CD4-positive, alpha-beta T cell treated with Interleukin-17A for 4 hours (primary cell): Measurements from ENCODE around the gene SPATA45.

ENCODE experiments used
- DNase-seq: peaks from one replicate; pipeline ENCODE4 v3.0.0-alpha.2; 2020; ENCODE audit warnings: mixed read lengths

The SPATA45 gene

GRCh38 chr1:212827831-212828278 lies 19.6 kb downstream of the SPATA45 start:
- no peak for DNase-seq

DNA sequence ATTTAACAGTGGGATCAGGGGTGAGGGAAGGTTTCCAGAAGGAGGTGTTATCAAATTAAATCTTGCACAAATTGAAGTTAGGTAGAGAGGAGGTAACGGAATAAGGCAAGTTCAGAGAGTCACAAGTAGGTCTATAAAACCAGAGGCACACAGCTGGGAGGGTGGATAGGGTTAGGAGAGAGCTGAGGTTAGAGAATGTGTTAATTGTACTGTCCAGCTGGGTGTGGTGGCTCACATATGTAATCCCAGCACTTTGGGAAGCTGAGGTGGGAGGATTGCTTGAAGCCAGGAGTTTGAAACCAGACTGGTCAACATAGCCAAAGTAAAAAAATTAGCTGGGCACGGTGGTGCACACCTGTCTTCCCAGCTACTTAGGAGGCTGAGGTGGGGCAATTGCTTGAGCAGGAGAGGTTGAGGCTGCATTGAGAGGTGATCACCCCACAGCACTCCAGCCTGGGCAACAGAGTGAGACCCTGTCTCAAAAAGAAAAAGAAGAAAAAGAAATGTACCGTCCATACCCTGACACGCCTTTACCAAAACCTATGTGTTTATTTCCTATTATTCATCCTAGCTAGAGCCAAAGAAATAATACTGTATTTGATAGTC lies 20.2 kb downstream of the SPATA45 start:
- DNase-seq, result no peak

GRCh38 chr1:212825798-212826452 lies 21.5 kb downstream of the SPATA45 start:
- DNase-seq, result no peak

DNA sequence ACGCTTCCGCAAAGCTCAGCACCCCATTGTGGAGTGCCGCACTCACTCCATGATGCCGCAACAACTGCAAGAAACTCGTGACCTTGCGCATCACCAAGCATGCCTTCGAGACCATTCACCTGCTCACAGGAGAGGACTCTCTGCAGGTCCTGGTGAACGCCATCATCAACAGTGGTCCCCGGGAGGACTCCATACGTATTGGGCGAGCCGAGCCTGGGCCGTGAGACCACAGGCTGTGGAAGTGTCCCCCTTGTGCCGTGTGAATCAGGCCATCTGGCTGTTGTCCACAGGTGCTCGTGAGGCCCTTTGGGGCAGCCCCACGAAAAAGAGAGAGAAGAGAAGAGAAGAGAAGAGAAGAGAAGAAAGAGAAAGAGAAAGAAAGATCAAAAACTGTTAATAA lies 23.2 kb downstream of the SPATA45 start:
- DNase-seq, result no peak

DNA sequence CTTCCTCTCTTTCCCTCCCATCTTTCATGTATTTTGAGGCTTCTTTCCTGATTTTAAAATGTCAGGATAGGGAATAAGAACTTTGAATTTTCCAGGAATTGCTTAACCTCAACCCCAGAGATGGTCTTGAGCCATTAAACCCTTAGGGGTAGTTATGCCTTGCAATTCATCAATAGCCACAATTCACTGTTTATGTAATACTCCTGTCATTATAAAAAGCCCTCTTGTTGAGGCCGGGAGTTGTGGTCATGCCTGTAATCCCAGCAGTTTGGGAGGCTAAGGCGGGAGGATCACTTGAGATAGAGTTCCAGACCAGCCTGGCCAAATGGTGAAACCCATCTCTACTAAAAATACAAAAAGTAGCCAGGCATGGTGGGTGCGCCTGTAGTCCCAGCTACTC lies 24.5 kb downstream of the SPATA45 start:
- DNase-seq, result no peak

GRCh38 chr1:212820969-212821368 lies 26.5 kb downstream of the SPATA45 start:
- DNase-seq, result no peak

DNA sequence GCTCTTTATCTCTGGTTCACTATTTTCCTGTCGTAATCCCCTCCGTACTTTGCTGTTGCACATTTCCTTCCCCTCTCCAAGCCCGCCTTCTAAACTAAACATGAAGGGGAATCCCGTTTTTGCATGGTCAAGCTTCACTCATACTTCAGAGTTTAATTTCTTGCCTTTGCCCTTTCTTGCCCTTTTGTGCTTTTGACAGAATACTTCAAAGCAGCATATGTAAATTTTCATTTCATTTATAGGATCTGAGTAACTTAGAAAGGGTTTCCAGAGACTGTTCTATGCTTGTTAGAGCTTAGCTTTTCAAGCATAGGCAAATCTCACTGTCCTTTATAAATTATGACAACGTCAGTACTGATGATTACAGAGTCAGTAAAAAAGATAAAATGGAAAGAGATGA lies 27.7 kb downstream of the SPATA45 start:
- DNase-seq, result no peak

DNA sequence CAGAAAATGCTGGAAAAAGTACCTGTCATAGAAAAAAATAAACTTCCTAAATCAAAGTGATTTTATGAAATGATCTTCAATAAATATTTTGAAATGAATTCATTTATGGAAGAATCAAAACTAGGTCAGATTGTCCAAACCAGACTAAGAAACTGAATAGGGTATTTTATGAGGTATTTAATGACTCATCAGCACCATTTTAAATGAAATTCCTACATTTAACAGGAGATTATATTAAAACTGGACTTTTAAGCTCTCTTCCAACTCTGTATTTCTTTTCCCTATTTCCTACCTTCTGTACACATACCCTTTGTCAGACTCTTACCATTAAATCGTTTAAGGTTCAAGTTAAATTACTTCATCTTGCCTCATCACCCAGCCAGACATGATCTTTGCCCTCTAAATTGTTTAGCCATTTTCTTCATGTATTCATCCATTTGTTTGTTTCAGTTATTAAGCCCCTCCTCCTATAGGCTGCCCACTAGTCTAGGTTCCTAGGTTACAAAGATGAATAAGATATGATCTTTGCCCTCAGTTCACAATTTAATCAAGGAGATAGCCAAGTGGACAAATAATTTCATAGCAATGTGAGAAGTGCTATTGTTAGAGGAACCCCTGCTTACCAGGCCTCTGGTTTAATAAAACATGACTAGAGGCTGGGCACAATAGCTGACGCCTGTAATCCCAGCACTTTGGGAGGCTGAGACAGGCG lies 30.7 kb downstream of the SPATA45 start:
- no peak for DNase-seq

GRCh38 chr1:212814537-212815334 lies 32.7 kb downstream of the SPATA45 start:
- peak; percentile 6 for DNase-seq

DNA sequence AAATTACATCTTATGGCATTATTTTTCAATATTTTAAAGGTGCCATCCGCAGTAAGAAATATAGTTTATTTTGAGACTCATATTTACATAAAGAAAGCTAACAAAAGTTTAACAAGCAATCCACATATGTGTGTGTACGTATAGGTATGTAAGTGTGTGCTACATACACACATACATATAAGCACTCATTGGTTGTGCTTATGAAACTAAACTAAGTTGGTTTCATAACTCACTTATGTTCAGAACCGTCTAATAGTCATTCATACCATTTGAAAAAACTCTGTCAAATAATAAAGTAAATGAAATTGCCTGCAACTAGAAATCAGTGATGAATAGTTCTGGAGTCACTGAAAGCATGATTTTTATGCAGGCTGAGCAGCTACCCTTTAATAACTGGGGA lies 41.7 kb downstream of the SPATA45 start:
- DNase-seq, result no peak

- no peak for DNase-seq
These were observed 49.8 kb downstream of the SPATA45 start for GRCh38 chr1:212797681-212798080.

DNA sequence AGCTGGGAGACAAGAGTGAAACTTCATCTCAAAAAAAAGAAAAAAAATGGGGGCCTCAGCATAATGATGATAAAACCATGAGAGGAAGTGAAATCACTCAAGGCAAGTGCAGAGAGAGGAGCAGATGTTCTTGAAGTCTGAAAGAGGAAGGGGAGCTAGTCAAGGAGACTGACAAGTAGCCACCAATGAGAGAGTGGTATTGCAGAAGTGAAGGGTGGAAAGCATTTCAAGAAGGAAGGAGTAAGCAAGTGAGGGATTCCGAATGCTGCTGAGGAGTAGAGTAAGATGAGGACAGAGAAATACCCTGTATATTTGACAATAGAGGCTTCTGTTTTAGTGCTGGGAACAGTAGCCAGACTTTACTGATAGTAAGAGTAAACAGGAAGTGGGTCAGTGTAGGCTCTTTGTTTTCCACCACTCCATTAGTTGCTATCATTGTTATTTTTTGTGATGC lies 52.9 kb downstream of the SPATA45 start:
- DNase-seq, result no peak

DNA sequence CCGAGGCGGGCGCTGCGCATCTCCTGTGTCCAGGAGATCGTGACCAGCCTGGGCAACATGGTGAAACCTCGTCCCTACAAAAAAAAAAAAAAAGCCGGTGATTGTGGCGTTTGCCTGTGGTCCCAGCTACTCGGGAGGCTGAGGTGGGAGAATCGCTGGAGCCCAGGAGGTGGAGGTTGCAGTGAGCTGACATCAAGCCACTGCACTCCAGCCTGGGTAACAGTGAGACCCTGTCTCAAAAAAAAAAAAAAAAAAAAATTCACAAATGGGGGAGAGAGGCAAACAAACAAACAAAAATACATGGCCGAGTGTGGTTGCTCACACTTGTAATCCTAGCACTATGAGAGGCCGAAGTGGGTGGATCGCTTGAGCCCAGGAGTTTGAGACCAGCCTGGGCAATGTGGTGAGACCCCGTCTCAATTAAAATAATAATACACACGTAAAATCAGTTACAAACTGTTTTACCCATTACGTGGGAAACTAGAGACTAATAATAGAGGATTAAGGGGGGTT lies 55.0 kb downstream of the SPATA45 start:
- DNase-seq, result no peak

DNA sequence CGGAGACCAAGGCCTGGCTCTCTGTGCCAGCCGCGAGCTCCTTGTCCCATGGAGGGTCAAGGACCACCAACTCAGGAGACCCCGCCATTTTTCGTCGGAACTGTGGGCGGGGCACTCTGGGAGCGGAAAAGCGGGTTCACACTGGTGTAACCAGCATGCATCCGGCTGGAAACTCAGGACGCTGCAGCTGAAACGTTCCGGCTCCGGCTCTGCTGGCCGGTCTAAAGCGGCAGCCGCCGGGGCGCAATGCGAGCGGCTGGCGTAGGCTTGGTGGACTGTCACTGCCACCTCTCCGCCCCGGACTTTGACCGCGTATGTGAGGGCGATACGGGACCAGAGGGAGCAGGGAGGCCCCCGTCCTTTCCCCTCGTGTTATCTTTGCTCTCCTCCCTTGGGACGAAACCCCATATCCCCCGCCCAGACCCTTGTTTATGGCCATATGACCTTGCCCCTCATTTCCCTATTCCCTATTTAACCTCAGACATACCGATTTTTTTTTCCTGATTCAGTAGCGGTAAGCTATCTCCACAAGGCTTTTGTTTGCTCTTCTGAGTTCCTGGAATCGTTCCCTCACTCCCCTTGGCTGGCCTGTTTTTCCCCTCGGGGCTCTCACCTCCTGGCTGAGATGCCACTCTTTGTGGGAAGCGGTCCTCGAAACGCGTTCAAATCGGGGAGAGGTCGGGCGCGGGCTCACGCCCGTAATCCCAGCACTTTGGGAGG lies 55.6 kb downstream of the SPATA45 start, which contains the start of the genes NSL1 and TATDN3:
Gene NSL1, minus strand, starts transcription at position 102 of the 720 bp plus-strand sequence. Its CDS starts 14 bp downstream, at position 88.
Gene TATDN3, plus strand, starts transcription at position 219 of the 720 bp plus-strand sequence. Its CDS starts 28 bp downstream, at position 247.
- DNase-seq, result peak; percentile 93

- DNase-seq, result no peak
These were observed 56.2 kb downstream of the SPATA45 start for GRCh38 chr1:212791261-212791675.

GRCh38 chr1:212785871-212786270 lies 61.6 kb downstream of the SPATA45 start:
- no peak for DNase-seq

GRCh38 chr1:212783976-212784375 lies 63.5 kb downstream of the SPATA45 start:
- DNase-seq, result no peak

DNA sequence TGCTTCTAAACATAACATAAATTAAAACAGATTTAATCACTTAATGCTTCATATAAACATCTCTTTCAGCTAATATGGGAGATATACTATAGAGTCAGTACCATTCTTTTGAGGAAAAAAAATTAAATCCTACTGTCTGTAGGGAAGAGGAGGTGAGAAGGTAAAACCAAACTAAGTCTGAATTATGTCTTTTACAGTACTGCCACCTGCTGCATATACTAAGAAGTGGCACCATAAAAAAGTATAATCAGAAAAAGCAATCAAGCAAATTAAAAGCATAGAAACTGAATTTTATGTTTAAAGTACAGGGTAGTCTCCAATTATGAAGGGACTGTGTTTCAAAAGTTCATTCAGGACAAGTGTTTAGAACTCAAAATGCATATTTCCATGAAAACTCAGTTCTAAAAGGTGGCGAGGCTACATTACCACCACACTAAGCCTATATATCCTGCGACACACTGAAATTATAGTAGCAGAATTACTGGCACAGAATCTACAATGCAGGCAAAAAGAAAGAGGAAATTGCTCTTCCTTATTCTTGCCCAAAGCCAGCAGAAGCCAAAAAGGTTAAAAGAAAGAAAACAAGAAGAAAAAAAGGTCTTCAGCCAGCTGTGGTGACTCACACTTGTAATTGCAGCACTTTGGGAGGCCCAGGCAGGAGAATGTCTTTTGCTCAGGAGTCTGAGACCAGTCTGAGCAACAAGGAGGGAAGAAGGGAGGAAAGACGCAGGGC lies 64.9 kb downstream of the SPATA45 start:
- DNase-seq, result no peak

- DNase-seq, result no peak
These were observed 66.2 kb downstream of the SPATA45 start for GRCh38 chr1:212781225-212781624.

DNA sequence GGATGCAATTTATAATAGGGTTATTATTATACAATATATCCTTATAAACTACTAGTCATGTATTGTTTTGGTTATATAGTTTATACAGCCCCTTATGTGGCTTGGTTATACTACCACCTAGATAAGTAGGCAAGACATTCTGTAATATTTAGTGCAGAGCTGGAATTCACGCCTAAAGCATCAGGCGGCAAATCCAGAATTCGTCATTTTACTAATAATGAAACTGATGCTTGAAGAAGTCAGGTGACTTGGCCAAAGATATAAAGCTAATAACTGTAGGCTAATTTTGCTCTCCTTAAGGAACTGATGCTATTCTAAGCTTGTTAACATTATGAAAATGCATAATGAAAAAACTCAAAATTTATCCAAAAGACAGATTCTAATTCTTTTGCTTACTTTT lies 66.7 kb downstream of the SPATA45 start:
- no peak for DNase-seq
